Limb (tissue), 2 donors: ENCODE measurements around the gene HCN1.
A peak's percentile ranks its signal among the peaks of the same experiment; 100 is the strongest.

Experiments used
- DNase-seq, 2 donors: peaks; one replicate each; pipeline ENCODE4 v3.0.0-alpha.2; 2016; ENCODE audit errors: extremely low spot score in 2 of 2

HCN1 gene

GRCh38 chr5:45696206-45696836 is at the start of gene HCN1:
HCN1 (minus strand) TSS chr5:45696380.
- peak; percentile 86 to 92 for DNase-seq

DNA sequence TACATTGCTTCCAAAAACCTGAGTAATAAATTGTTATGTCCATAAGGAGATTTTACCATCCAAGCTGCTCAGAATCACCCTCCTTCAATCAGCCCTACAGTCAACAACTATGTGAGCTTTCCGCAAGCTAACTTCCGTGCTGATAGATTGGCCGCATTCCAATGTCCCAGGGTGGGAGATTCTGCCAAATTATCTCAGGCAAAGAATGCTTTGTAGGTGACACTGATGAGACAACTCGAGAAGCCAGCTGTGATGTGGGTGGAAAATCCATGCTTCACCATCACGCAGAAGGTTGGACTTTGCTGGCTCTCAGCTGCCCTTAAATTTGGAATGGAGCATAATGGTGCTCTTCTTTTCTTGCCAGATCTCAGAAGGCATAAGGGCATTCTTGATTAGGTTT is 44.9 kb upstream of the HCN1 start:
- DNase-seq: no peak

GRCh38 chr5:45737153-45737552 is 41.0 kb upstream of the HCN1 start:
- no peak for DNase-seq

- DNase-seq: no peak
Measured at GRCh38 chr5:45725537-45725936, 29.4 kb upstream of the HCN1 start.

- DNase-seq: no peak
Measured at GRCh38 chr5:45697201-45697600, 1.0 kb upstream of the HCN1 start.

DNA sequence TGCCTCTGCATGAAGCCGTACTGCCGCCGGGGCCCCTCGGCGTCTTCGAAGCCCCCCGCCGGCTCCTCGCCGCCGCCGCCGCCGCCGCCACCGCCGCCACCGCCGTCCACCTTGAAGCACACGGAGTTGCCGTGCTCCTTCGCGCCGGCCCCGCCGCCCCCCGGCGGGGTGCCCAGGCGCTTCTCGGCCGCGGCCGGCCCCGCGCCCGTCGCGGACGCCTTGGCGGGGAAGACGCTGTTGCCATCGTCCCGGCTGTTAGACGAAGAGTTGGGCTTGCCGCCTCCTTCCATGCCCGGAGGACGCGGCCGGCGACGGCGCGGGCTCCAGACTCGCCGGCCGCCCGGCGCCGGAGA is 400 bp downstream of the HCN1 start:
- no peak for DNase-seq

DNA sequence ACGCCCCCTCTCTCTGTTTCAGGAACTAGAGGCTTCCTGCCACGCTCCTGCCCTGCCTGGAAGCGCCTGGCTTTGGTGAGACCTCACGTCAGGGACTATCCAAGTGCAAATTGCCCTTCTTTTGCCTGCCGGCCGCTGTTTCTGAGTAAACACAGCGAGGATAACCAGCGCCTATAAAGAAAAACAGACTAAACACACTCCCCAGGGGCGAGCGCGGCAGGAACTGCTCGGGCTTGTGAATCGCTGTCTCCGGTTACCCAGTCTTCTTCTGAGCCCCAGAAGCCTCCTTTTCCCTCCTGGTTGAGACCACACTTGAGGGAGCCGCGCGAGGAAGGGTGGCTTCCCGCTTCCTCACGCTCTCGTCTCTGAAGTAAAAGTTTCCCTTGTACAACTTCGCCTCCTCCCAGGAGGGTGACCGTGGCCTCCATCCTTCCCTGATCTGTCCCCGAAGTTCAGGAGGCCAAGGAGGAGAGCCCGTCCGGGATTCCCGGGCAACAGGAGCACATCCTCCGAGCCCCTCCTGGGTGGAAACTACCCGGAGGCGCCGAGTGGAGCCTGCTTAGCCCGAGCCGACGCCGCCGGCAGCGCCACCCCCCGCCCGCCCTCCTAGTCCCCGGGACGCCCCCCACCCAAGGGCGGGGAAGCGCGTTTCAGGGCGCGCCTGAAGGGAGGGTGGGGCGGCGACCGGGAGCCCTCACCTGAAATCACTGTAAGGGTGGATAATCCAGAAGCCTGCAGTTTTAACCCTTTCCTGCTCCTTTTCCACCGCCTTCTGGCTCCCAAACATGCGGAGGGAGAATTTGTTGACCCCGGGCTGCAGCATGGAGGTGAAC is 993 bp downstream of the HCN1 start:
- DNase-seq: peak in 1 of 2 donors; percentile 55

DNA sequence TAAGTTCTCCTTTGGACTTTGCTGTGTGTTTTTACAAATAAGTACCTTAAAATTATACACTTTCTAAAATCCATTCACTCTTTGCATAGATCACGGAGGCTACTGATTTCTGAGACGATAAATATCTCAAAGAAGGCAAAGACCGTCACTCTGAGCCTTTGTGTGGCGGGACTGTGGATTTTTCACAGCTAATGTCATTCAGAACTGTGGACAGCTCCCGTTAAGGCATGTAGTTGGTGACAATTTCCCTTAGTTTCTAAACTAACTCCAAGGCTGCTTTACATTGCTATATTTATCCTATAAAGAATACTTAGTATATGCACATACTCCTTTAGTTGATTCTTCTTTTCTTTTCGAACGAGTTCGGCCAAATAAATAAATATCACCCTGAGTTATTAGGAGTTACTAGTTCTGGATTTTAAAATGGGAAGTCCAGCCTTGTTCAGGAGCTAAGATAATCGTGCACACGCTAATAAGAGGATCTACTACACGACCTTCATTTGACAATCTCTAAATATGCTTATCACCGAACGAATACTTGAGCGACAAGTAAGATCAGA is 1.8 kb downstream of the HCN1 start:
- DNase-seq: peak in 1 of 2 donors; percentile 58

- DNase-seq: no peak
Measured at GRCh38 chr5:45692481-45692880, 3.7 kb downstream of the HCN1 start.

GRCh38 chr5:45691656-45692055 is 4.5 kb downstream of the HCN1 start:
- no peak for DNase-seq

DNA sequence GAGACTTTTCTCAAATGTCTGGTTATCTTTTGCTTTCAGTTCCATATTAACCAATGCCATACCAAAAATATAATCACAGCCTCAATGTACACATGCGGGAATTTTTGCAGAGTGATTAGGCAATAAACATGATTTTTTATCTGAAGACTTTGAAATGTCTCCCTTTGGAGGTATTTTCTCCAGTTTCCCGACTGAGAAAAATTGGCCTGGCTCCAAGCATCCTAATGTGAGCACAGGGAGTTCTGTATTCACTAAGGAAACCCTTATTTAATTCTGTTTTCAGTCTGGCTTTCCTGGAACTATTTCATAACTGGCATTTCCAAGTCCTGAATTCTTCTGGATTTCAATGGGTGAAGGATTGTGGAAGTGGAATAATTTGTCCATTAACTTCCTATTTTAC is 8.5 kb downstream of the HCN1 start:
- no peak for DNase-seq

- DNase-seq: no peak
Measured at GRCh38 chr5:45686620-45687019, 9.6 kb downstream of the HCN1 start.

DNA sequence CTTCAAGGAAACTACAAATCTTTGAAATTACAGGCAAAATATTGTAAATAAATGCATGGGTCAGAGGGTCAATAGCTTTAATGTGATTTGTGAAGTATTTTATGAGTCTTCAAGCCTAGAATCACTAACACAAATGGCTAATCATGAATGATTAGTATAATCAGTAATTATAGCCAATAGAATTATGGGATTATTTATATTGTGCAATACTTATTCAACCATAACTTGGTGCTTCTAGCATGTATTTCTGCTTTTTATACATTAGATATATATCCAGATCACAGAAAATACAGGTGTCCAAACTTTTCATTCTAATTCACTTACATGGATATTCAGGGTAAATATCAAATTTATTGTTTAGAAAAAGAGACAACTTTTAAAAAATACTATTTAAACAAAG is 12.1 kb downstream of the HCN1 start:
- no peak for DNase-seq

DNA sequence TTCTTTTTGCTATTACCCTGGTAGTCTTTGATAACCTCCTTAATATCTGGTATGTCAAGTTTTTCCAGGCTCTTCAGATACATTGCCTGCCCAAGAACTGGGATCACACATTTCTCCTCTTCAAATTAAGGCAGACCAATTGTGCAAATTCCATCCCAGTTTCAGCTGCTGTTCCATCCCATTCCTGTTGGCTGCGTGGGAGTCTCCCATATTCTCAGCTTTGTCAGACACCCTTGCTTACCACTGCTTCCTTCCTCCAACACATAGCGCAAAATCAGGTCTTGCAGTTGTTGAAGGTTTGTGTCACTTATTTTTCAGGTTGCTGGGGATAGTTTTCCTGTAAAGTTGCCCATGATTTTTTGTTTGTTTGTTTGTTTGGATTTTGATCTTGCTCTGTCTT is 15.2 kb downstream of the HCN1 start:
- DNase-seq: no peak

DNA sequence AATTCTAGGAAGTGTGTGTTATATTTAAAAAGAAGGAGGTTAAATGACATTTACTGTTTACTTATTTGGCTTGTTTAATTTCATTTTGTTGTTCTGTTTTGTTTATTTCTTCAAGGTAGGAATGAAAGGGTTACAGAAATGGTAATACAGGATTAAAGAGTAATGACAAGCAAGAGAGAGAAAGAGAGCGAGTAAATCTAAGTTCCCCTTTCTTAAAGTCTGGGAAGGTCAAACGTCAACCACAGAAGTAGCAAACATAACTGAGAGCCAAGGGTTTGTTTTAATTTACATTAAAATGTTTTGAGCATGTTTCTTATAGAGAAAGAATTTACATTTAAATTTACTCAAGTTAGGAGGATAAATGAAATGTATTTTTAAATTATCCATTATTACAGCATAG is 18.7 kb downstream of the HCN1 start:
- no peak for DNase-seq

GRCh38 chr5:45672271-45672670 is 23.9 kb downstream of the HCN1 start:
- no peak for DNase-seq

DNA sequence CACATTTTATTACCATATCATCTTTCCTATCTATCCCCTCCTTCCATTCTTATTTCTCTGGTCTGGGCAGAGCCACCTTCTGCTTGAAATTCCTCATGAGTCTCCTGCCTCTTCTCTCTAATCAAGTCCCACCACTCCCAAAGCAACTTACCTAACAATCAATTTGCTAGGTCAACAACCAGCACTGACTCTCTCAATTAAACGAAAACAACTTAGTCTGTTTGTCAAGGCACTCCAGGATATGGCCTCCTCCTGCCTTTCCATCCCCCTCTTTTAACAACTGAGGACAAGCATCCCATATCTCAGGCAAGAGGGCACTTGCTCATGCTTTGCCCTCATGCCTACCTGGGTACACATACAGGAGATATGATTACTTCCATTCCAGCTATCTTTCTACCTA is 47.4 kb downstream of the HCN1 start:
- DNase-seq: no peak

- no peak for DNase-seq
Measured at GRCh38 chr5:45643056-45643455, 53.1 kb downstream of the HCN1 start.

- no peak for DNase-seq
Measured at GRCh38 chr5:45642370-45642769, 53.8 kb downstream of the HCN1 start.

DNA sequence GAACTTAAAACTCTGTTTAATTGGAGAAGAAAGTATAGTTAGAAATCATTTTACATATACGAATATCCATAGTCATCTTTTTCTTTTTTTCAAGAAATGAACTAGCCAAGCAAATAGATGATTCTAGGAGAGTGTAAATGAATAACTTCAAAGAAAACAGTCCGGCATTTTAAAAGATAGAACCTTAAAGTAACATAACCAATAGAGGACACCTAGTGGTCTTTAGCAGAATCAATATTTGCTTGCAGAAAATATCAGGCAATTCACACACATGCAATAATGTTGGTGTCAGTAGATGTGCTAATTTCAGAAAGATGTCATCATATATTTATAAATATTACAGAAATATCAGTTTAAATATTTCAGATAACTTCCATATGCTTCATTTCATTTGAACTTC is 57.1 kb downstream of the HCN1 start:
- peak in 1 of 2 donors; percentile 33 for DNase-seq

- DNase-seq: no peak
Measured at GRCh38 chr5:45627076-45627656, 69.0 kb downstream of the HCN1 start.

DNA sequence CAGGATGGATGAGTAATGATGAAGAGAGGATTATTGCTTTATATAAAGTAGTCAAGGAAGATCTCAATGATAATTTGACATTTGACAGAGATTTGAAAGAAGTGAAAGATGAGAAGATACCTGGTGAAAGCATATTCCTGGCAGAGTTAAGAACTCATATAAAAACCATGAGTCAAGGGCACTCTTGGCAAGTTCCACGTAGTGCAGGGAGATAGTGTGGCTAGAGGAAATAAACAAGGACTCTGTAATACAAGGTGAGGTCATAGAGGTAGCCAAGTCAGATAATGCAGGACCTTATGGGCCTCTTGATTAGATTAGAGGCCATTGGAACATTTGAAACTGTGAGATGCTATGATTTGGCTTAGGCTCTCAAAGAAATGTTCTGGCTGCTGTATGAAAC is 72.3 kb downstream of the HCN1 start:
- no peak for DNase-seq

GRCh38 chr5:45622365-45622764 is 73.8 kb downstream of the HCN1 start:
- DNase-seq: no peak
